GM12891 (cell line): ENCODE measurements around the gene PRKCA.
"Not testable (repeated sequence)": the region's sequence is repeated elsewhere in the genome, so short reads cannot be mapped to it uniquely, and the experiment has no call there.

Source experiments
- POLR2A ChIP-seq: IDR thresholded peaks from 2 replicates; pipeline ENCODE4 v1.6.1; 2011; ENCODE audit warnings: low read depth, low read length, control low read depth
- TAF1 ChIP-seq: IDR thresholded peaks from 2 replicates; pipeline ENCODE4 v1.6.1; 2011; ENCODE audit warnings: low read depth, low read length, control low read depth

DNA sequence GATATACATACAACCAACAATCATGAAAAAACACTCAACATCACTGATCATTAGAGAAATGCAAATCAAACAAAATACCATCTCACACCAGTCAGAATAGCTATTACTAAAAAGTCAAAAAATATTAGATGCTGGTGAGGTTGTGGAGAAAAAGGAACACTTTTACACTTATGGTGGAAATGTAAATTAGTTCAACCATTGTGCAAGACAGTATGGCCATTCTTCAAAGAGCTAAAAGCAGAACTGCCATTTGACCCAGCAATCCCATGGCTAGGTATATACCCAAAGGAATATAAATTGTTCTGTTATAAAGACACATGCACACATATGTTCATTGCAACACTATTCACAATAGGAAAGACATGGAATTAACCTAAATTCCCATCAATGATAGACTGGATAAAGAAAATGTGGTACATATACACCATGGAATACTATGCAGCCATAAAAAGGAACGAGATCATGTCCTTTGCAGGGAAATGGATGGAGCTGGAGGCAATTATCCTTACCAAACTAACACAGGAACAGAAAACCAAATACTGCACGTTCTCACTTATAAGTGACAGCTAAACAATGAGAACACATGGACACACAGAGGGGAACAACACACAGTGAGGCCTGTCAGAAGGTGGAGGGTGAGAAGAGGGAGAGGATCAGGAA, 176.9 kb downstream of the PRKCA start:
- TF ChIP-seq POLR2A, TAF1: not testable (repeated sequence)
